Stimulated activated CD4-positive, alpha-beta T cell treated with anti-CD3 and anti-CD28 coated beads, TNF-alpha, amount 100 ng/mL, for 4 hours (primary cell): ENCODE measurements around the gene RBMS1.
A peak's percentile ranks its signal among the peaks of the same experiment; 100 is the strongest.

ENCODE experiments used
- DNase-seq, 3 experiments: peaks; one replicate each; pipeline ENCODE4 v3.0.0-alpha.2; 2020; ENCODE audit warnings: low read depth in 3 of 3

RBMS1 gene

DNA sequence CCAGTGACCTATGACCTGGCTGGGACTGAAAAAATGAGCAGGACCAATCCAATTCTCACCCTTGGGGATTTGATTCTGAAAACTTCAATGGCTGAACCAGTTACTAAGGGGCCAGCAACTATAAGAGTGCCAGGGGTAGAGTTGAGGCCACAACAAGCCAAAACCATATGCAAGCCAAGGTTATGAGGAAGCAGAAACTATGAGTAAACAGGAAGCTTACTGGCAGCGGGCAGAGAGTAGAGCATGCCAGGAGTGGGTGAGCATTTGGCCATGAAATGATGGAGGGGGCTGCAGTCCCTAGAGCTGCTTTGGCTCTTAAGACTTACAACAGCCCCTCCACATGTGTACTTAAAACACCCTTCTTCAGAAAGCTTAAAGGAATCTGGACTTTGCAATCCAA lies 82.4 kb downstream of the RBMS1 start:
- no peak for DNase-seq

DNA sequence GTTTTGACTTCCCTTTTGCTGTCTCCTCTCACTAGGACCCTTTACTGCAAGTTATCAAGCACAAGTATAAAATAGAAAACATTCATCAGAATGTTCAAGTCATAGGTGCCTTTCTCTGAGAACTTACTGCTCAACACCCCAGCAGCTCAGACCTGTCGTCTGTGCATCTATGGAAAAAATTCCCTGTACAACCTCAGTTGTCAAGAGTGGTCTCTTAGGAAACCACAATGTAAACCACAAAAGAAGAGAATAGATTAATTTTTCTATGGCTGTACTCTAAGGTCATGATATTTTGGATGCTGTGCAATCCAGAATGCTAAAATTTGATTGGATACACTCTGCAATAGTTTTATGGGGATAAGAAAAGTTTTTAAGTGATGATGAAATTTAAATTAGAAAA lies 84.1 kb downstream of the RBMS1 start:
- no peak for DNase-seq

- DNase-seq: no peak
These were observed 84.7 kb downstream of the RBMS1 start for GRCh38 chr2:160408959-160409291.

- no peak for DNase-seq
These were observed 85.2 kb downstream of the RBMS1 start for GRCh38 chr2:160408173-160408958.

GRCh38 chr2:160407393-160408172 lies 86.0 kb downstream of the RBMS1 start:
- DNase-seq: peak; percentile 45 to 52 (median 45)

DNA sequence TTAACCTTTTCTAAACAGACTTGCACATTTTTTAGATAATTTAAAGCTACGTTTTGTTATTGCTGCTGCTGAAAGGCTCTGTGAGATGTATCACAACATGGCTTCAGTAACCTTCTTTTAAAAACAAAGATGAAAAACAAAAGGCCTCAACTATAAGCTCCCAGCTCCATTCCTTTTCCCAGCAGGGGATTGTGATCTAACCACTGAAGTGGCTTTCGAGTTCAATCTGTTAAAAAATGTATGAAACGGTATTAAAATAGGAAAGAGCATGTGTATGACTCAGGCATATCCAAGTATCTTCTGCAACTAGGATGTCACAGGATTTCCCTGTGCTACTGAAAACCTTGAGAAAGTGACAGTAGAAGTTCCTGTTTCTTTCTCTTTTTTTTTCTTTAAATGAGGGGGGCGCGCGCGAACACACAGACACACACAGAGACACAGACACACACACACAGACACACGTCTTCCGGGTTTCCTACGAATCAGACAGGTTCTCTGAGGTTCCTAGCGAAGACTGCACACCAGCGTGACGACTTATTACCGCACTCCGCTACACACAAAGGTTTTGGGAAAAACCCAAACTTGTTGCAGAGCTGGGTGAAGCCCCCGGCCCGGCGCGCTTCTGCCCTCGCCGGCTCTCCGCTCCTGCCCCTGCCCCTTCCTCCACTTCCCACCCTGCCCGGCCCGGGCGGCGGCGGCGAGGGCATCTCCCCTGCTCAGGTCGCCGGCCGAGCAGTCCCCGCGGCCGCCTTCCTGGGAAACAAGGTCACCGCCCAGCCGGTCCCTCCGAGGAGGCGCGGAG lies 86.8 kb downstream of the RBMS1 start:
- DNase-seq: peak in 2 of 3 experiments; percentile 45 to 70

- no peak for DNase-seq
These were observed 88.3 kb downstream of the RBMS1 start for GRCh38 chr2:160405077-160405867.

GRCh38 chr2:160402997-160403979 lies 90.3 kb downstream of the RBMS1 start:
- no peak for DNase-seq

DNA sequence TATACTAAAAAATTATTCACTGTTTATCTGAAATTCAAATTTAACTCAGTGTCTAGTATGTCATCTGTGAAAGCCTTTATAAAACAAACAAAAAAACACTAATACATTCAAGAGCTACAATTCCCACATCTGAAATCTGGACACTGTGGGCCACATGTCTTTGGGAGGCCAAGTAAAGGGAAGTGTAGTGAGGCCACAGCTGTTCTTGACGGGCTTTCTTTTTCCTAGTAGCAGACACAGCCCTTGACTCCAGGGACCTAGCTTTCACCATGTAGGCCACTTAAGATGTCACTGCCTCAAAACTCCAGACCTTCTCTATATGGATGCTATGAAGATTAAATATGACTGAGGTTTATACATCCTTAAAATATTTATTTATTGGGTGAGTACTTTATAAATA lies 91.1 kb downstream of the RBMS1 start:
- no peak for DNase-seq

DNA sequence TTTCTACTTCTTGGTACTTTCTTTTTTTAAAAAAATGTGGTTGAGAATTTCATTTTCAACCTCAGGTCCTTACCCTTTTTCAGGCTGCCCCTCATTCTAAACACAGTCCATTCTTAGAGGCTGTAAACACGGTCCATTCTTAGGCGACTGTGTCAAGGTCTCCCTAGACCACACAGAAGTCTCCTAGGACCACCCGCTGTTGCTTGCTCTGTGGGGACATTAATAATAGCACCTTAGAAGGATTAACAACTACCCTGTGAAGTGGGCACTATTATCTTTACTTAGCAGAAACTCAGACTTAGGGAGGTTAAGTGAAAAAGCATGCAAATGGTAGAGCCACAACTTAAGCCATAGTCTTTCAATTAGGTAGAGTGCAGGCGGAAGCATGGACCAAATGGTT lies 91.7 kb downstream of the RBMS1 start:
- DNase-seq: no peak

GRCh38 chr2:160399880-160400279 lies 93.7 kb downstream of the RBMS1 start:
- DNase-seq: no peak

DNA sequence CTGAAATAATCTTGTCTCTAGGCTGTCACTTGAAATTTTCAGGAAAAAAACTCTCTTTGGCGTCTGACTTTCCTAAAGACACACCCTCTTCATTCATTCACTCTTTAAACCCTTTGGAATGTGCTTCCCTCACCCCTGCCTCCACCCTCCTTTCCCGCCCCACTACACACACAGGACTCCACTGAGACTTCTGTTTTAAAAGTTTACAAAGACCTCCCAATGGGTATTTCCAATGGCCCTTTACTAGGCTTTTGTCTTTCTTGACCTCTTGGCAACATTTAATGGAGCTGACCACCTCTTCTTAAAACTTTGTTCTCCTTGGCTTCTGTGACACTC lies 96.1 kb downstream of the RBMS1 start:
- no peak for DNase-seq

DNA sequence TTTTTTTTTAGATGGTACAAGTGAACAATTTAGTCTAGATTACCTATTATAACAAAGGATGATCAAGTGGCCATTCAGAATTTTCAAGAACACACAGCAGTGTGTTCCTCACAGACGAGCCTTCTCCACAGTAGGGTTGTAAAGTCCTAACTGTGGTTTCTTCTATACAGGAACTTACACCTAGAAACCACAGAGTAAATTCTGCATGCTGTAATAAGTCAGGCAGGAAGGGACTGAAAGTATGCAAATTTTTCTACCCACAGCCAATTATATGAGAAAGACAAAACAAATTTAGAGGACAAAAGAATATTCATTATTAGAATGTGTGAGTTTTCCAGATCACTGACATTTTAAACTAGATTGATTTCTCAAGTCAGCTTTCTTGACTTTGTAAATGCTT lies 99.5 kb downstream of the RBMS1 start:
- DNase-seq: no peak

GRCh38 chr2:160392201-160392600 lies 101.4 kb downstream of the RBMS1 start:
- DNase-seq: no peak

- DNase-seq: no peak
These were observed 102.8 kb downstream of the RBMS1 start for GRCh38 chr2:160390544-160391455.

GRCh38 chr2:160389875-160390274 lies 103.7 kb downstream of the RBMS1 start:
- no peak for DNase-seq

GRCh38 chr2:160388464-160389263 lies 104.9 kb downstream of the RBMS1 start:
- DNase-seq: no peak

GRCh38 chr2:160387558-160388262 lies 105.9 kb downstream of the RBMS1 start:
- no peak for DNase-seq
